HepG2 (cell line): ENCODE data around the gene TPGS1. TPM values are rescaled to one million over a fixed set of nuclear protein-coding genes. Genes with fewer than 3 reads are reported as not detected.

Experiments used
- FOXA1 ChIP-seq, 2 experiments: fragments of 450-650 bp in 1 of 2; sonication (generic) in 1 of 2; formaldehyde crosslinking in 1 of 2; IDR thresholded peaks; 2 replicates each; pipeline versions ENCODE4 v1.4.0 to v1.6.1; 2016 to 2020; ENCODE audit warnings: missing genetic modification reagents in 1 of 2
- FOXA3 ChIP-seq: IDR thresholded peaks from 2 replicates; pipeline ENCODE4 v1.6.1; 2016; ENCODE audit warnings: missing genetic modification reagents, missing compliant biosample characterization
- GABPB1 ChIP-seq: IDR thresholded peaks from 2 replicates; pipeline ENCODE4 v1.6.1; 2016; ENCODE audit warnings: mild to moderate bottlenecking, missing genetic modification reagents, moderate library complexity, missing compliant biosample characterization
- HNRNPK ChIP-seq: fragments of 200-400 bp; formaldehyde crosslinking; IDR thresholded peaks from 2 replicates; pipeline ENCODE4 v1.6.1; 2018; ENCODE audit warnings: low read length, low read depth, moderate library complexity, mild to moderate bottlenecking; ENCODE audit not compliant: poor library complexity, severe bottlenecking
- MAX ChIP-seq: IDR thresholded peaks from 2 replicates; pipeline ENCODE4 v1.6.1; 2012; ENCODE audit warnings: inconsistent platforms
- MYC ChIP-seq: sonication (generic); formaldehyde crosslinking; IDR thresholded peaks from 2 replicates; pipeline ENCODE4 v1.9.0; 2021; ENCODE audit warnings: missing genetic modification reagents, borderline replicate concordance
- NR2F6 ChIP-seq, 2 experiments: IDR thresholded peaks; 2 replicates each; pipeline ENCODE4 v1.6.1; 2016; ENCODE audit warnings: antibody characterized with exemption in 1 of 2, mild to moderate bottlenecking in 1 of 2
- SOX13 ChIP-seq, 3 experiments: fragments of 450-650 bp in 1 of 3; sonication (generic) in 1 of 3; formaldehyde crosslinking in 1 of 3; IDR thresholded peaks in 2 of 3; conservative IDR thresholded peaks in 1 of 3; 2 replicates each; pipeline versions ENCODE4 v1.5.0 to v1.6.1; 2016 to 2020; ENCODE audit warnings: antibody characterized with exemption in 1 of 3, mild to moderate bottlenecking in 1 of 3, missing compliant biosample characterization in 1 of 3, missing genetic modification reagents in 1 of 3, moderate library complexity in 1 of 3
- STAT5B ChIP-seq: sonication (generic); formaldehyde crosslinking; IDR thresholded peaks from 2 replicates; pipeline ENCODE4 v1.4.0; 2020; ENCODE audit warnings: missing genetic modification reagents
- ZFY ChIP-seq: sonication (generic); formaldehyde crosslinking; IDR thresholded peaks from 2 replicates; pipeline ENCODE4 v1.4.0; 2020; ENCODE audit warnings: missing genetic modification reagents
- ZNF263 ChIP-seq: sonication (generic); formaldehyde crosslinking; IDR thresholded peaks from 2 replicates; pipeline ENCODE4 v1.4.0; 2020; ENCODE audit warnings: missing genetic modification reagents
- ZNF318 ChIP-seq: sonication (generic); formaldehyde crosslinking; IDR thresholded peaks from 2 replicates; pipeline ENCODE4 v1.4.0; 2020; ENCODE audit warnings: mild to moderate bottlenecking, missing genetic modification reagents
- ZNF350 ChIP-seq: sonication (generic); formaldehyde crosslinking; IDR thresholded peaks from 2 replicates; pipeline ENCODE4 v1.4.0; 2020; ENCODE audit warnings: mild to moderate bottlenecking, low read depth, missing genetic modification reagents, borderline replicate concordance
- polyA plus RNA-seq, 8 experiments: library from polyadenylated mRNA; depleted of rRNA in 3 of 8; stranded (reverse) in 7 of 8; unstranded in 1 of 8; fragments of >200 nt; fragmentation: Illumina TruSeq in 4 of 8; extraction: Trizol in 4 of 8; gene quantifications; 2 replicates each; pipeline versions ENCODE4 v1.2.1 to v1.2.3, GENCODE V29; 2011 to 2016; ENCODE audit warnings: low read depth in 4 of 8, missing spikeins in 1 of 8, mixed read lengths in 1 of 8; ENCODE audit not compliant: insufficient read depth in 1 of 8
- total RNA-seq, 5 experiments: library from RNA; depleted of rRNA; stranded (reverse); fragments of >200 nt; fragmentation: Illumina TruSeq; extraction: Trizol; gene quantifications; 2 replicates each; pipeline ENCODE4 v1.2.3, GENCODE V29; 2016; ENCODE audit warnings: low read depth in 1 of 5
- TF ChIP-seq, protein P1 (sequence below): sonication (generic); formaldehyde crosslinking; IDR thresholded peaks from 2 replicates; pipeline ENCODE4 v1.5.1; 2020; ENCODE audit warnings: mild to moderate bottlenecking, missing genetic modification reagents, moderate library complexity

Gene TPGS1
- total and polyA plus RNA-seq, 2 of the 13 experiments (the other 11 are each of a cell fraction or from before 2014, with no cell fraction given), result 1.1 to 6.2 TPM

GRCh38 chr19:512547-513365 is 5.5 kb downstream of the TPGS1 start (continued):
- TF ChIP-seq ZNF318 (CRISPR knock-in tag) (peak; percentile 83; the same call in 1 of the 2 replicates), ZFY (CRISPR knock-in tag) (peak; percentile 11; the same call in 1 of the 2 replicates), NR2F6 (IDR thresholded peaks at IDR 0.05) (peak; percentile 46; the same call in 1 of the 2 replicates), NR2F6 (CRISPR knock-in tag; IDR thresholded peaks at IDR 0.05) (peak; percentile 11; the same call in 1 of the 2 replicates), HNRNPK (no peak), ZNF263 (peak; percentile 57; the same call in 1 of the 2 replicates), STAT5B (CRISPR knock-in tag) (no peak), GABPB1 (CRISPR knock-in tag) (peak; percentile 45; the same call in 1 of the 2 replicates), ZNF350 (CRISPR knock-in tag) (no peak), FOXA3 (CRISPR knock-in tag) (peak; percentile 61), SOX13 (IDR thresholded peaks at IDR 0.05) (no peak), SOX13 (CRISPR knock-in tag; conservative IDR thresholded peaks at IDR 0.05 in 1 of 2, IDR thresholded peaks at IDR 0.05 in 1 of 2) (no peak), MAX (peak; percentile 20; the same call in 1 of the 2 replicates), FOXA1 (IDR thresholded peaks at IDR 0.05) (no peak), FOXA1 (CRISPR knock-in tag; IDR thresholded peaks at IDR 0.05) (peak; percentile 80), MYC (CRISPR knock-in tag) (0 out of 2 replicates have a peak, but pooled peaks have one; percentile 24)
- TF ChIP-seq, protein P1, sequence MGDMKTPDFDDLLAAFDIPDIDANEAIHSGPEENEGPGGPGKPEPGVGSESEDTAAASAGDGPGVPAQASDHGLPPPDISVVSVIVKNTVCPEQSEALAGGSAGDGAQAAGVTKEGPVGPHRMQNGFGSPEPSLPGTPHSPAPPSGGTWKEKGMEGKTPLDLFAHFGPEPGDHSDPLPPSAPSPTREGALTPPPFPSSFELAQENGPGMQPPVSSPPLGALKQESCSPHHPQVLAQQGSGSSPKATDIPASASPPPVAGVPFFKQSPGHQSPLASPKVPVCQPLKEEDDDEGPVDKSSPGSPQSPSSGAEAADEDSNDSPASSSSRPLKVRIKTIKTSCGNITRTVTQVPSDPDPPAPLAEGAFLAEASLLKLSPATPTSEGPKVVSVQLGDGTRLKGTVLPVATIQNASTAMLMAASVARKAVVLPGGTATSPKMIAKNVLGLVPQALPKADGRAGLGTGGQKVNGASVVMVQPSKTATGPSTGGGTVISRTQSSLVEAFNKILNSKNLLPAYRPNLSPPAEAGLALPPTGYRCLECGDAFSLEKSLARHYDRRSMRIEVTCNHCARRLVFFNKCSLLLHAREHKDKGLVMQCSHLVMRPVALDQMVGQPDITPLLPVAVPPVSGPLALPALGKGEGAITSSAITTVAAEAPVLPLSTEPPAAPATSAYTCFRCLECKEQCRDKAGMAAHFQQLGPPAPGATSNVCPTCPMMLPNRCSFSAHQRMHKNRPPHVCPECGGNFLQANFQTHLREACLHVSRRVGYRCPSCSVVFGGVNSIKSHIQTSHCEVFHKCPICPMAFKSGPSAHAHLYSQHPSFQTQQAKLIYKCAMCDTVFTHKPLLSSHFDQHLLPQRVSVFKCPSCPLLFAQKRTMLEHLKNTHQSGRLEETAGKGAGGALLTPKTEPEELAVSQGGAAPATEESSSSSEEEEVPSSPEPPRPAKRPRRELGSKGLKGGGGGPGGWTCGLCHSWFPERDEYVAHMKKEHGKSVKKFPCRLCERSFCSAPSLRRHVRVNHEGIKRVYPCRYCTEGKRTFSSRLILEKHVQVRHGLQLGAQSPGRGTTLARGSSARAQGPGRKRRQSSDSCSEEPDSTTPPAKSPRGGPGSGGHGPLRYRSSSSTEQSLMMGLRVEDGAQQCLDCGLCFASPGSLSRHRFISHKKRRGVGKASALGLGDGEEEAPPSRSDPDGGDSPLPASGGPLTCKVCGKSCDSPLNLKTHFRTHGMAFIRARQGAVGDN (CRISPR knock-in tag), result peak; percentile 72; the same call in 1 of the 2 replicates
